Skeletal muscle cell (primary cell): ENCODE results near the gene BOD1L1.
A peak's percentile ranks its signal among the peaks of the same experiment; 100 is the strongest.
"Not testable (repeated sequence)": the region's sequence is repeated elsewhere in the genome, so short reads cannot be mapped to it uniquely, and the experiment has no call there.

ENCODE experiments used
- DNase-seq: peaks from one replicate; pipeline ENCODE4 v3.0.0-alpha.2; 2010; ENCODE audit warnings: low read depth
- H3K4me3 ChIP-seq: 2 replicates; pipeline ENCODE4 v1.5.1; 2011; ENCODE audit warnings: low read depth, mild to moderate bottlenecking, control low read depth, low read length, moderate library complexity

Gene BOD1L1

GRCh38 chr4:13567125-13567524 is 60.4 kb downstream of the BOD1L1 start:
- no peak overlapping the region for H3K4me3 ChIP-seq
- no peak for DNase-seq

- no peak for DNase-seq
- H3K4me3 ChIP-seq, result no peak overlapping the region
These were observed 64.6 kb downstream of the BOD1L1 start for GRCh38 chr4:13562876-13563275.

- DNase-seq, result no peak
- no peak overlapping the region for H3K4me3 ChIP-seq
These were observed 65.9 kb downstream of the BOD1L1 start for GRCh38 chr4:13561673-13562072.

- not testable (repeated sequence) for H3K4me3 ChIP-seq, DNase-seq
These were observed 67.4 kb downstream of the BOD1L1 start for GRCh38 chr4:13560111-13560510.

- DNase-seq, result peak; percentile 57
- H3K4me3 ChIP-seq, result no peak overlapping the region
These were observed 68.1 kb downstream of the BOD1L1 start for GRCh38 chr4:13559413-13559812.

- DNase-seq, result no peak
- H3K4me3 ChIP-seq, result no peak overlapping the region
These were observed 68.6 kb downstream of the BOD1L1 start for GRCh38 chr4:13558881-13559280.

GRCh38 chr4:13555325-13555724 is 72.2 kb downstream of the BOD1L1 start:
- no peak overlapping the region for H3K4me3 ChIP-seq
- DNase-seq, result no peak

- H3K4me3 ChIP-seq, result no peak overlapping the region
- no peak for DNase-seq
These were observed 74.4 kb downstream of the BOD1L1 start for GRCh38 chr4:13553081-13553480.

- peak overlapping the region; percentile 53 for H3K4me3 ChIP-seq
- peak; percentile 34 for DNase-seq
These were observed 78.5 kb downstream of the BOD1L1 start for GRCh38 chr4:13548984-13549546.

GRCh38 chr4:13548059-13548983 is 79.2 kb downstream of the BOD1L1 start:
- no peak for DNase-seq

GRCh38 chr4:13547485-13548041 is 80.0 kb downstream of the BOD1L1 start:
- no peak for DNase-seq
- H3K4me3 ChIP-seq, result peak overlapping the region; percentile 51

More at GRCh38 chr4:13548059-13548983, 79.2 kb downstream of the BOD1L1 start:
- peak overlapping the region; percentile 51 for H3K4me3 ChIP-seq

GRCh38 chr4:13546941-13547484 is 80.5 kb downstream of the BOD1L1 start:
- peak overlapping the region; percentile 51 for H3K4me3 ChIP-seq

GRCh38 chr4:13546142-13546940 is 81.2 kb downstream of the BOD1L1 start:
- peak overlapping the region; percentile 51 for H3K4me3 ChIP-seq
- DNase-seq, result no peak

More at GRCh38 chr4:13546941-13547484, 80.5 kb downstream of the BOD1L1 start:
- DNase-seq, result no peak

- H3K4me3 ChIP-seq, result peak overlapping the region; percentile 71
- no peak for DNase-seq
These were observed 82.1 kb downstream of the BOD1L1 start for GRCh38 chr4:13545394-13545808.

GRCh38 chr4:13544606-13545393 is 82.7 kb downstream of the BOD1L1 start:
- peak; percentile 51 for DNase-seq
- peak overlapping the region; percentile 71 for H3K4me3 ChIP-seq

- no peak for DNase-seq
- peak within 1 kb of the TSS; percentile 71 for H3K4me3 ChIP-seq
These were observed 83.5 kb downstream of the BOD1L1 start, which contains the start of gene NKX3-2 for GRCh38 chr4:13543839-13544605. Gene NKX3-2 (minus strand): TSS chr4:13544508. CDS start chr4:13544414, 94 bp downstream.

GRCh38 chr4:13543032-13543838 is 84.3 kb downstream of the BOD1L1 start:
- no peak for DNase-seq
- H3K4me3 ChIP-seq, result peak overlapping the region; percentile 71
